HEK293T (cell line): ENCODE results near the gene IRF6.

Experiments used
- CTBP1 ChIP-seq: fragments of 450-650 bp; IDR thresholded peaks from 2 replicates; pipeline ENCODE4 v1.6.1; 2016; ENCODE audit warnings: borderline replicate concordance
- FOXK2 ChIP-seq: fragments of 450-650 bp; IDR thresholded peaks from 2 replicates; pipeline ENCODE4 v1.6.1; 2016; ENCODE audit warnings: mild to moderate bottlenecking
- FOXM1 ChIP-seq: fragments of 450-650 bp; IDR thresholded peaks from 2 replicates; pipeline ENCODE4 v1.6.1; 2017; ENCODE audit warnings: mild to moderate bottlenecking, borderline replicate concordance
- HDGF ChIP-seq: fragments of 450-650 bp; IDR thresholded peaks from 2 replicates; pipeline ENCODE4 v1.6.1; 2017; ENCODE audit warnings: antibody characterized with exemption, borderline replicate concordance
- NFRKB ChIP-seq: fragments of 450-650 bp; IDR thresholded peaks from 2 replicates; pipeline ENCODE4 v1.6.1; 2016; ENCODE audit warnings: mild to moderate bottlenecking, moderate library complexity
- SP1 ChIP-seq: fragments of 450-650 bp; IDR thresholded peaks from 2 replicates; pipeline ENCODE4 v1.6.1; 2017
- SUZ12 ChIP-seq: fragments of 450-650 bp; IDR thresholded peaks from 2 replicates; pipeline ENCODE4 v1.6.1; 2016; ENCODE audit warnings: mild to moderate bottlenecking

- TF ChIP-seq SP1 (no peak), SUZ12 (no peak), FOXM1 (no peak), NFRKB (no peak), FOXK2 (no peak), CTBP1 (no peak), HDGF (no peak)
These were observed 7.8 kb downstream of the IRF6 start for GRCh38 chr1:209797978-209798639.
